K562 (cell line): ENCODE data around the gene MECR. TPM values are rescaled to one million over a fixed set of nuclear protein-coding genes. Genes with fewer than 3 reads are reported as not detected.
A peak's percentile ranks its signal among the peaks of the same experiment; 100 is the strongest.

ENCODE experiments used
- ATF4 ChIP-seq: fragments of 450-650 bp; formaldehyde crosslinking; IDR thresholded peaks from 2 replicates; pipeline ENCODE4 v1.4.0; 2022; ENCODE audit warnings: mild to moderate bottlenecking, moderate library complexity
- ATF7 ChIP-seq: fragments of 450-650 bp; IDR thresholded peaks from 2 replicates; pipeline ENCODE4 v1.7.1; 2014; ENCODE audit warnings: mild to moderate bottlenecking, moderate library complexity
- BRF2 ChIP-seq: IDR thresholded peaks from 3 replicates; pipeline ENCODE4 v1.6.1; 2011; ENCODE audit warnings: borderline replicate concordance, mild to moderate bottlenecking; ENCODE audit not compliant: insufficient read length, insufficient read depth
- CTCFL ChIP-seq: IDR thresholded peaks from 2 replicates; pipeline ENCODE4 v1.6.1; 2011; ENCODE audit warnings: borderline replicate concordance, low read depth, mild to moderate bottlenecking, moderate library complexity, low read length; ENCODE audit not compliant: insufficient read depth, poor library complexity, severe bottlenecking
- EP300 ChIP-seq: IDR thresholded peaks from 2 replicates; pipeline ENCODE4 v1.6.1; 2012; ENCODE audit warnings: low read length, improper control_type of control experiment
- EP400 ChIP-seq: fragments of 450-650 bp; IDR thresholded peaks from 2 replicates; pipeline ENCODE4 v1.6.1; 2017; ENCODE audit warnings: antibody characterized with exemption, mild to moderate bottlenecking, moderate library complexity
- ETV5 ChIP-seq: sonication (generic); formaldehyde crosslinking; IDR thresholded peaks from 2 replicates; pipeline ENCODE4 v1.4.0; 2020; ENCODE audit warnings: low read depth, mild to moderate bottlenecking, missing genetic modification reagents
- FOXP4 ChIP-seq: sonication (generic); formaldehyde crosslinking; IDR thresholded peaks from 2 replicates; pipeline ENCODE4 v1.8.0; 2022; ENCODE audit warnings: mild to moderate bottlenecking, missing genetic modification reagents, borderline replicate concordance
- HNRNPL ChIP-seq: fragments of 200-400 bp; formaldehyde crosslinking; IDR thresholded peaks from 2 replicates; pipeline ENCODE4 v1.6.1; 2017; ENCODE audit warnings: low read depth, mild to moderate bottlenecking, low read length
- KDM4B ChIP-seq, 2 experiments: fragments of 450-650 bp in 1 of 2; sonication (generic) in 1 of 2; IDR thresholded peaks; 2 replicates each; pipeline ENCODE4 v1.6.1; 2016 to 2017; ENCODE audit warnings: borderline replicate concordance in 2 of 2, antibody characterized with exemption in 1 of 2, low read depth in 1 of 2, mild to moderate bottlenecking in 1 of 2
- LARP7 ChIP-seq: fragments of 450-650 bp; IDR thresholded peaks from 2 replicates; pipeline ENCODE4 v1.6.1; 2016
- NCOA1 ChIP-seq: fragments of 450-650 bp; IDR thresholded peaks from 2 replicates; pipeline ENCODE4 v1.6.1; 2016; ENCODE audit warnings: low read depth
- PHB2 ChIP-seq: fragments of 450-650 bp; IDR thresholded peaks from 2 replicates; pipeline ENCODE4 v1.6.1; 2017; ENCODE audit warnings: low read depth
- SOX6 ChIP-seq: fragments of 450-650 bp; IDR thresholded peaks from 2 replicates; pipeline ENCODE4 v1.6.1; 2014; ENCODE audit warnings: mild to moderate bottlenecking
- THRB ChIP-seq: fragments of 450-650 bp; formaldehyde crosslinking; conservative IDR thresholded peaks from 2 replicates; pipeline ENCODE4 v1.4.0; 2022; ENCODE audit warnings: mild to moderate bottlenecking, missing genetic modification characterization
- ZBTB7A ChIP-seq: IDR thresholded peaks from 2 replicates; pipeline ENCODE4 v1.6.1; 2011; ENCODE audit warnings: low read depth, mild to moderate bottlenecking, low read length, moderate library complexity, borderline replicate concordance; ENCODE audit not compliant: control insufficient read depth
- ZNF124 ChIP-seq: sonication (generic); formaldehyde crosslinking; IDR thresholded peaks from 2 replicates; pipeline ENCODE4 v1.8.1; 2022; ENCODE audit warnings: missing genetic modification reagents
- ZNF23 ChIP-seq: fragments of 250-450 bp; sonication (Bioruptor Pico); IDR thresholded peaks from 2 replicates; pipeline ENCODE4 v1.4.0; 2020; ENCODE audit warnings: mild to moderate bottlenecking
- ZNF445 ChIP-seq: fragments of 250-450 bp; sonication (Bioruptor Pico); IDR thresholded peaks from 2 replicates; pipeline ENCODE4 v1.4.0; 2020; ENCODE audit warnings: low read depth, mild to moderate bottlenecking, moderate library complexity
- ZSCAN32 ChIP-seq: fragments of 450-650 bp; formaldehyde crosslinking; IDR thresholded peaks from 2 replicates; pipeline ENCODE4 v1.4.0; 2020; ENCODE audit warnings: mild to moderate bottlenecking, moderate library complexity
- polyA plus RNA-seq, 8 experiments: library from polyadenylated mRNA; depleted of rRNA in 4 of 8; stranded (reverse) in 5 of 8; unstranded in 3 of 8; fragments of >200 nt; fragmentation: Nextera tagmentation in 2 of 8; fragmentation: Illumina TruSeq in 1 of 8; extraction: Ambion mirVana in 2 of 8; extraction: Trizol in 1 of 8; gene quantifications; 2 replicates each; pipeline versions ENCODE4 v1.2.1 to v1.2.3, GENCODE V29; 2011 to 2014; ENCODE audit warnings: inconsistent platforms in 1 of 8, missing spikeins in 1 of 8
- total RNA-seq, 7 experiments: library from RNA; depleted of rRNA in 6 of 7; stranded (reverse); fragments of >200 nt in 6 of 7; fragmentation: Illumina TruSeq in 2 of 7; extraction: Trizol in 2 of 7; gene quantifications; 2 replicates each; pipeline versions ENCODE4 v1.2.1 to v1.2.3, GENCODE V29; 2011 to 2021; ENCODE audit warnings: low replicate concordance in 1 of 7

Gene MECR
- total and polyA plus RNA-seq, 9 of the 15 experiments (the other 6 are each of a cell fraction or from before 2014, with no cell fraction given): 10.4 to 58.6 (median 42.9) TPM

- TF ChIP-seq BRF2: no peak
- TF ChIP-seq ZNF124 (CRISPR knock-in tag): peak; percentile 78; the same call in 1 of the 2 replicates
- 0 out of 2 replicates have a peak, but pooled peaks have one; percentile 58 for TF ChIP-seq THRB (CRISPR knock-in tag)
- peak in 1 of 2 experiments; percentile 73; a peak in 1 of 4 replicates for TF ChIP-seq KDM4B (IDR thresholded peaks at IDR 0.05; ENCODE audit: borderline replicate concordance in 2 of 2, low read depth in 1 of 2)
- TF ChIP-seq LARP7: 0 out of 2 replicates have a peak, but pooled peaks have one; percentile 51
- peak; percentile 86; the same call in 1 of the 2 replicates for TF ChIP-seq ZBTB7A
- TF ChIP-seq ZSCAN32 (CRISPR knock-in tag): no peak
- TF ChIP-seq EP300: peak; percentile 50; the same call in 1 of the 2 replicates
- TF ChIP-seq PHB2: no peak
- TF ChIP-seq ATF7: peak; percentile 92
- TF ChIP-seq SOX6: peak; percentile 91
- TF ChIP-seq ETV5 (CRISPR knock-in tag): peak; percentile 90
- TF ChIP-seq CTCFL: peak; percentile 95
- TF ChIP-seq ATF4 (CRISPR knock-in tag): 0 out of 2 replicates have a peak, but pooled peaks have one; percentile 13
- peak; percentile 40; the same call in 1 of the 2 replicates for TF ChIP-seq NCOA1
- peak; percentile 66 for TF ChIP-seq HNRNPL
- TF ChIP-seq ZNF23: no peak
- TF ChIP-seq FOXP4 (CRISPR knock-in tag): peak; percentile 69; the same call in 1 of the 2 replicates
- no peak for TF ChIP-seq ZNF445 (CRISPR knock-in tag)
- peak; percentile 80; the same call in 1 of the 2 replicates for TF ChIP-seq EP400
Measured at GRCh38 chr1:29181413-29182225, 49.1 kb downstream of the MECR start, which contains the start of gene SRSF4 (continued).
